GM06990 (cell line): ENCODE measurements around the gene CCDC85C.

Experiments used
- DNase-seq: peaks from one replicate; pipeline ENCODE4 v3.0.0-alpha.2; 2011; ENCODE audit not compliant: insufficient read length; ENCODE audit errors: extremely low read depth
- H3K27me3 ChIP-seq: replicated peaks from 2 replicates; pipeline ENCODE4 v1.6.0; 2011; ENCODE audit warnings: low read length; ENCODE audit not compliant: control insufficient read depth, insufficient read depth
- H3K36me3 ChIP-seq: 2 replicates; pipeline ENCODE4 v1.5.1; 2011; ENCODE audit warnings: low read length; ENCODE audit not compliant: control insufficient read depth, insufficient read depth
- H3K4me3 ChIP-seq: replicated peaks from 2 replicates; pipeline ENCODE4 v1.5.1; 2011; ENCODE audit warnings: low read depth, mild to moderate bottlenecking, control low read depth, low read length
- CTCF ChIP-seq: IDR thresholded peaks from 2 replicates; pipeline ENCODE4 v1.5.1; 2011; ENCODE audit warnings: low read length, control low read depth, mild to moderate bottlenecking, inconsistent platforms; ENCODE audit not compliant: insufficient read depth, poor library complexity, severe bottlenecking

The CCDC85C gene

GRCh38 chr14:99452968-99453367 lies 151.0 kb downstream of the CCDC85C start:
- peaks cover 10% of the 10 kb centered on the region for H3K36me3 ChIP-seq
- no peak overlapping the region for H3K4me3 ChIP-seq
- H3K27me3 ChIP-seq, result no peaks in the 10 kb centered on the region
- TF ChIP-seq CTCF, result no peak
- DNase-seq, result no peak

GRCh38 chr14:99451234-99451633 lies 152.8 kb downstream of the CCDC85C start:
- peaks cover 6% of the 10 kb centered on the region for H3K36me3 ChIP-seq
- H3K4me3 ChIP-seq, result no peak overlapping the region
- TF ChIP-seq CTCF, result no peak
- DNase-seq, result no peak
- no peaks in the 10 kb centered on the region for H3K27me3 ChIP-seq

- no peaks in the 10 kb centered on the region for H3K27me3 ChIP-seq
- no peak for DNase-seq
- no peak overlapping the region for H3K4me3 ChIP-seq
- no peak for TF ChIP-seq CTCF
- H3K36me3 ChIP-seq, result peaks cover 8% of the 10 kb centered on the region
Measured at GRCh38 chr14:99450266-99450665, 153.7 kb downstream of the CCDC85C start.
